NB4 (cell line): Measurements from ENCODE around the gene DOC2B.

Experiments used
- DNase-seq: peaks from one replicate; pipeline ENCODE4 v3.0.0; 2010; ENCODE audit warnings: low read depth
- H3K4me3 ChIP-seq: one replicate; pipeline ENCODE4 v1.5.1; 2011; ENCODE audit warnings: mild to moderate bottlenecking, low read depth, low read length, moderate library complexity
- MYC ChIP-seq: IDR thresholded peaks from 2 replicates; pipeline ENCODE4 v1.6.1; 2011; ENCODE audit warnings: low read depth, low read length
- POLR2A ChIP-seq: IDR thresholded peaks from 2 replicates; pipeline ENCODE4 v1.6.1; 2011; ENCODE audit warnings: mild to moderate bottlenecking; ENCODE audit not compliant: insufficient read length; ENCODE audit errors: extremely low read depth
- TF ChIP-seq, protein P1 (sequence below): IDR thresholded peaks from 2 replicates; pipeline ENCODE4 v1.6.1; 2011; ENCODE audit warnings: low read depth, low read length
- TF ChIP-seq, protein P2 (sequence below): IDR thresholded peaks from one replicate; pipeline ENCODE4 v1.5.1; 2012; ENCODE audit warnings: low read depth, low read length

The DOC2B gene

DNA sequence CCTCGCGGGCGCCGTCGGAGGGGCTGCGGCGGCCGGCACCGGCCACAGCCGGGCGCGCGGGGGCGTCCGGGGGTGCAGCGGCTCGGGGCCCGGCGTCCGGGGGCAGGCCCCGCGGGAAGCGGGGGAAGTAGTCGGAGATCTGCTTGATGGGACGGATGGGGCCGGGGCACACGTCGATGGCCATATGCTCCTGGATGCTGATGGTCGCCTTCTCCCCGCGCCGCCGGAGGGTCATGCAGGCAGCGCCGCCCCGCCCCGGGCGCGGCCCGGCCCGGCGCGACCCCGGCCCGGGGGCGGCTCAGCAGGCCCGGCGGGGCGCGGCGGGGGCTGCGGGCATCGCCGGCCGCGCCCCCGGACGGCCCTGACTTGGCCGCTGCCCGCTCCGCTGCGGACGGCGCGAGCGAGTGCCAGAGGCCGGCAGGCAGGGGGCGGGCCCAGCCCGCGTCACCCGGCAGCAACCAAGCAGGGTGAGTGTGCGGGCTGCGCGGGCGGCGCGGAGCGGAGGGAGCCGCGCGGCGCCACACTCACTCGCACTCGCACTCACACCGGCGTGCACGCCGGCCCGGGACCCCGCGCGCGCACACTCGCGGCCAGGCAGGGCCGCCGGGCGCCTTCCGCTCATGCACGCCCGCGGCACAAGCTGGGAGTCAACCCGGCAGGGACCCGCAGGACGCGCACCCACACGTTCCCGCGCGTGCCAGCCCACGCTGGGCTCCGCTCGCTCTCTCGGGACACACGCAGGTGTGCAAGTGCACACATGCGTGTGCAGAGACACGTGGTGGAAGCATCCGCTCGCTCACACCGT, at the start of gene DOC2B:
TSS of gene DOC2B (minus strand) at position 406 of the 805 bp plus-strand sequence. CDS start at position 235, 171 bp downstream.
- DNase-seq, result no peak
- TF ChIP-seq MYC, result no peak
- TF ChIP-seq, protein P1, sequence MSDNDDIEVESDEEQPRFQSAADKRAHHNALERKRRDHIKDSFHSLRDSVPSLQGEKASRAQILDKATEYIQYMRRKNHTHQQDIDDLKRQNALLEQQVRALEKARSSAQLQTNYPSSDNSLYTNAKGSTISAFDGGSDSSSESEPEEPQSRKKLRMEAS, result no peak
- TF ChIP-seq, protein P2, sequence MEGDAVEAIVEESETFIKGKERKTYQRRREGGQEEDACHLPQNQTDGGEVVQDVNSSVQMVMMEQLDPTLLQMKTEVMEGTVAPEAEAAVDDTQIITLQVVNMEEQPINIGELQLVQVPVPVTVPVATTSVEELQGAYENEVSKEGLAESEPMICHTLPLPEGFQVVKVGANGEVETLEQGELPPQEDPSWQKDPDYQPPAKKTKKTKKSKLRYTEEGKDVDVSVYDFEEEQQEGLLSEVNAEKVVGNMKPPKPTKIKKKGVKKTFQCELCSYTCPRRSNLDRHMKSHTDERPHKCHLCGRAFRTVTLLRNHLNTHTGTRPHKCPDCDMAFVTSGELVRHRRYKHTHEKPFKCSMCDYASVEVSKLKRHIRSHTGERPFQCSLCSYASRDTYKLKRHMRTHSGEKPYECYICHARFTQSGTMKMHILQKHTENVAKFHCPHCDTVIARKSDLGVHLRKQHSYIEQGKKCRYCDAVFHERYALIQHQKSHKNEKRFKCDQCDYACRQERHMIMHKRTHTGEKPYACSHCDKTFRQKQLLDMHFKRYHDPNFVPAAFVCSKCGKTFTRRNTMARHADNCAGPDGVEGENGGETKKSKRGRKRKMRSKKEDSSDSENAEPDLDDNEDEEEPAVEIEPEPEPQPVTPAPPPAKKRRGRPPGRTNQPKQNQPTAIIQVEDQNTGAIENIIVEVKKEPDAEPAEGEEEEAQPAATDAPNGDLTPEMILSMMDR, result no peak
- TF ChIP-seq POLR2A, result no peak
- no peak within 1 kb of the TSS for H3K4me3 ChIP-seq

DNA sequence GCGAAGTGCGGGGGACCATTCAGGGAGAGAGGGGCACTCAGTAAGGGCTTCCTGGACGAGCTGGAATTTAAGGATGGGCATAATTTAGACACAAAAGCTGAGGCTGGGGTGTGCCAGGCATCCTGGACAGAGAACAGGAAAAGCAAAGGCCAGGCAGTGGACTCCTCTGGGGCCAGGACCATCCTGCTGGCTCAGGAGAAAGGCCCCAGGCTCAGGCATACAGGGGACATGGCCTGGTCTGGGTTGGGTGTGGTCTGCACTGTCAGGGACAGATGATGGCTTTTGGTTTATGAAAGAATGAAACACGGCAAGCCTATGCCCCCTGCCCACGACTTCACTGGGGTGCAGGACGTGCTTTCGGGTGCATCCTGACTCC, 48.9 kb upstream of the DOC2B start:
- no peak for DNase-seq
- no peak overlapping the region for H3K4me3 ChIP-seq
- TF ChIP-seq, protein P2, result no peak
- TF ChIP-seq POLR2A (no peak), MYC (no peak)
- TF ChIP-seq, protein P1, result no peak

DNA sequence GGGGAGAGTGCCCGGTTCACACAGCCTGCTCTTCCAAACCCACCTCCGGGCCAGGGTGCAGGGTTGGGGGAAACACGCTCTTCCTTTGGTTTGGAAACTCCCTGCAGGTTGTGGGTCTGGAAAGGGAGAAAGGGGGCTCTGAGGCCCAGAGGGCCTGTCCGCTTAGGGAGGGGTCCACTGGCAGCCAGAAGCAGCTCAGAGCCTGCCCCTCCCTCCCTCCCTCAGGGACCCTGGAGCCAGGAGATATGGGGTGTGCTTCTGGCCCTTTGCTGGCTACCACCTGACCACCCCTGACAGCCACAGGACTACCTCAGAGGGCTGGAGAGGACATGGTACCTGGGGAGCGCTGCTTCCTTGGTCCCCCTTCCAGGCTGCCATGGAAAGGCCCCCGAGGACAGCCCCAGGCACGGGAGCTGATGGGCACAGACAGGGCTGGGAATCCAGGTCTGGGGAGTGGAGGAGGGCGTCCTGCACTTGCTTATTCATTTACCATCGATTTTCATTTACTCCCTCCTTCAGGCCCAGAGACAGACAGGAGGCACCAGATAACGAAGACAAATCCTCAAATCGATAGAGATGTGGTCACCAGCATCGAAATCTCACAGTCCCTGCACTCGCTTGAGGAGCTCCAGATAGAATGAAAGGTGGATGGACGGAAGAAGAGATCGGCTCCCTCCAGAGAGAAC, 48.4 kb upstream of the DOC2B start:
- TF ChIP-seq POLR2A, result no peak
- TF ChIP-seq, protein P2, result no peak
- TF ChIP-seq, protein P1, result no peak
- no peak overlapping the region for H3K4me3 ChIP-seq
- DNase-seq, result no peak

DNA sequence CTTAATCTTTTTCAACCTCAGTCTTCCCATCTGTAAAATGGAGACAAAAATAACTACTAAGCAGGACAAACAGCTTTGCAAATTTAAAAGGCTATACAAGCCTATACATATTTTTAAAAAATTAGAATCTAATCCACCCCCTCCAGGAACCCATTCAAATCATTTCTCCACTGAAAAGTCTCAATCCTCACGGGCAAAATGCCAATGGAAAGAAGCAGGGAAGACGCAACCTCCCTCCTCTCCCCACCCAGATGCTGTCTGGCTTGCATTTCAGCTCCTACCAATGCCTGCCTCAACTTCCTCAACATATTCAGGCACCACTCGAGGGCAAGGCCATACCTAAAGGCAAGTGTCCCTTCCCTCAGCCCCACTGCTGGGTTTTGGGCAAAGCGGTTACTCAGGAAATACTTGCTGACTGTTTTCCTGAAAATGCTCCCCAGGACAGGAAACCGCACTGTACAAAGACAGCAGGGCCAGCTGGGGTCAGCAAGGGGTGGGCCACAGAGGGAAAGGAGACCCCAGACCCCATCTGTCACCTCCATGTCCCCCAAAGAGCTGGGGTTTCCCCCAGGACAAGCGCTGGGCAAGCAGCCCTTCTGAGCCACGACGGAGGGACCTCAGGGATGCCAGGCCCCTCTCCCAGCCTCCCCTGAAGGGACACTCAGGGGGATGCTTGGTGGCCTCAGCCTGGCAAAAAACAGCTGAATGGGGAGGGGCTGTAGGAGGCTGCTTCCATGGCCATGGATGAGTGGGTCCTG, 47.7 kb upstream of the DOC2B start:
- H3K4me3 ChIP-seq, result no peak overlapping the region
- no peak for DNase-seq
- TF ChIP-seq, protein P1, result no peak
- TF ChIP-seq, protein P2, result no peak
- TF ChIP-seq MYC, result no peak
- no peak for TF ChIP-seq POLR2A

DNA sequence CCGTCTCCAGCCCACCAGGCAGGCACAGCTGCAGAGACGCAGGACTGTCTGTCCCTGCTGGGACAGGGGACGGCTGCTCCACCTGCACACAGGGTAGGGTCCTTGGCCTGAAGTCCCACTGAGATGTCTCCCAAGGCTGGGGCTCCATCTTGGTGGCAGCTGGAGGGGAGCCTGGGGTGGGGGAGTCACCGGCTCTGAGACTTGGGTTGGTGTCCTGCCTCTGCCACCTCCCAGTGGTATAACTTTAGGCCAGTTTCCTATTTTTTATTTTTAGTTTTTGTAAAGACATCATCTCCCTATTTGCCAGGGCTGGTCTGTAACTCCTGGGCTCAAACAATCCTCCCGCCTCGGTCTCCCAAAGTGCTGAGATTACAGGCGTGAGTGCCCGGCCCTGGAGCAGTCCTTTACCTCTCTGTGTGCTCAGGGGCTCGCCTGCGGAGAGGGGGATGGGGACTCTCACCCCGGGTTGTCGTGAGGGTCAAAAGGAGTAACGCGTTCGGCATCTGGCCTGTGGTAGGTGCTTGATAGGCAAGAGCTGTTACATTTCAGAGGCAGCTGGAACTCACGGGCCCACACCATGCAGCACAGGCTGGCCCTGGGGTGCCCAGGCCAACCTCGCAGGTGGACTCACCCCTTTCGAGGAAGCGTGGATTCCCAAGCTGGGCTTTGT, 46.6 kb upstream of the DOC2B start:
- no peak overlapping the region for H3K4me3 ChIP-seq
- TF ChIP-seq POLR2A (no peak), MYC (no peak)
- TF ChIP-seq, protein P1, result no peak
- TF ChIP-seq, protein P2, result no peak
- DNase-seq, result no peak
